Suprapubic skin (tissue), 4 donors: ENCODE data around the gene SLC46A1. TPM values are rescaled to one million over a fixed set of nuclear protein-coding genes. Genes with fewer than 3 reads are reported as not detected.

Experiments used
- DNase-seq, 2 donors: peaks; one replicate each; pipeline ENCODE4 v3.0.0-alpha.2; 2019; ENCODE audit warnings: low spot score in 2 of 2
- H3K27ac ChIP-seq: fragments of 200-600 bp; sonication (generic); one replicate; pipeline ENCODE4 v1.5.1; 2019
- H3K27me3 ChIP-seq: fragments of 200-600 bp; sonication (generic); one replicate; pipeline ENCODE4 v1.5.1; 2019
- H3K36me3 ChIP-seq: fragments of 200-600 bp; sonication (generic); one replicate; pipeline ENCODE4 v1.5.1; 2019
- H3K4me1 ChIP-seq: fragments of 200-600 bp; sonication (generic); one replicate; pipeline ENCODE4 v1.5.1; 2019
- H3K4me3 ChIP-seq: fragments of 200-600 bp; sonication (generic); one replicate; pipeline ENCODE4 v1.5.1; 2019; ENCODE audit warnings: mild to moderate bottlenecking
- H3K9me3 ChIP-seq: fragments of 200-600 bp; sonication (generic); one replicate; pipeline ENCODE4 v1.5.1; 2019
- EP300 ChIP-seq: sonication (generic); formaldehyde crosslinking; IDR thresholded peaks from one replicate; pipeline ENCODE4 v1.6.1; 2017; ENCODE audit warnings: antibody characterized with exemption
- POLR2A ChIP-seq, 2 donors: fragments of 450-650 bp; IDR thresholded peaks; one replicate each; pipeline ENCODE4 v1.6.1; 2017; ENCODE audit warnings: antibody characterized with exemption in 2 of 2, mild to moderate bottlenecking in 2 of 2, moderate library complexity in 2 of 2
- POLR2AphosphoS5 ChIP-seq, 3 donors: sonication (generic); formaldehyde crosslinking; IDR thresholded peaks; one replicate each; pipeline ENCODE4 v1.6.1; 2017; ENCODE audit warnings: antibody characterized with exemption in 3 of 3
- WGBS: methylation state at CpG from one replicate; pipeline ENCODE4 v1.1.5; 2018; 5-methylcytosine and 5-hydroxymethylcytosine counted together
- total RNA-seq, 4 donors: library from RNA; depleted of rRNA; stranded (reverse); fragments of >200 nt; gene quantifications; one replicate each; pipeline ENCODE4 v1.1.0, GENCODE V29; 2016
- TF ChIP-seq, protein P1 (sequence below), 2 donors: fragments of 200-600 bp in 1 of 2; fragments of 450-650 bp in 1 of 2; sonication (generic) in 1 of 2; IDR thresholded peaks; one replicate each; pipeline ENCODE4 v1.5.1; 2016 to 2019; ENCODE audit warnings: antibody characterized with exemption in 2 of 2, mild to moderate bottlenecking in 1 of 2, moderate library complexity in 1 of 2

SLC46A1 gene
- total RNA-seq, 4 donors from 2014 or later: 2.1 to 8.5 (median 3.5) TPM

GRCh38 chr17:28407974-28408306 is 1.9 kb upstream of the SLC46A1 start:
- H3K36me3 ChIP-seq: no peaks in the 10 kb centered on the region
- H3K9me3 ChIP-seq: no peaks in the 10 kb centered on the region
- peaks cover 22% of the 10 kb centered on the region for H3K4me1 ChIP-seq
- peaks cover 2% of the 10 kb centered on the region for H3K27me3 ChIP-seq
- TF ChIP-seq, protein P1, sequence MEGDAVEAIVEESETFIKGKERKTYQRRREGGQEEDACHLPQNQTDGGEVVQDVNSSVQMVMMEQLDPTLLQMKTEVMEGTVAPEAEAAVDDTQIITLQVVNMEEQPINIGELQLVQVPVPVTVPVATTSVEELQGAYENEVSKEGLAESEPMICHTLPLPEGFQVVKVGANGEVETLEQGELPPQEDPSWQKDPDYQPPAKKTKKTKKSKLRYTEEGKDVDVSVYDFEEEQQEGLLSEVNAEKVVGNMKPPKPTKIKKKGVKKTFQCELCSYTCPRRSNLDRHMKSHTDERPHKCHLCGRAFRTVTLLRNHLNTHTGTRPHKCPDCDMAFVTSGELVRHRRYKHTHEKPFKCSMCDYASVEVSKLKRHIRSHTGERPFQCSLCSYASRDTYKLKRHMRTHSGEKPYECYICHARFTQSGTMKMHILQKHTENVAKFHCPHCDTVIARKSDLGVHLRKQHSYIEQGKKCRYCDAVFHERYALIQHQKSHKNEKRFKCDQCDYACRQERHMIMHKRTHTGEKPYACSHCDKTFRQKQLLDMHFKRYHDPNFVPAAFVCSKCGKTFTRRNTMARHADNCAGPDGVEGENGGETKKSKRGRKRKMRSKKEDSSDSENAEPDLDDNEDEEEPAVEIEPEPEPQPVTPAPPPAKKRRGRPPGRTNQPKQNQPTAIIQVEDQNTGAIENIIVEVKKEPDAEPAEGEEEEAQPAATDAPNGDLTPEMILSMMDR (IDR thresholded peaks at IDR 0.05): no peak
- no peak for TF ChIP-seq EP300
- TF ChIP-seq POLR2A (IDR thresholded peaks at IDR 0.05): no peak
- no peak for TF ChIP-seq POLR2AphosphoS5 (IDR thresholded peaks at IDR 0.05)
- DNase-seq: no peak
- H3K27ac ChIP-seq: no peak overlapping the region
- no peak overlapping the region for H3K4me3 ChIP-seq
- WGBS: 92% methylated on average over 1 of the region's 1 CpG

DNA sequence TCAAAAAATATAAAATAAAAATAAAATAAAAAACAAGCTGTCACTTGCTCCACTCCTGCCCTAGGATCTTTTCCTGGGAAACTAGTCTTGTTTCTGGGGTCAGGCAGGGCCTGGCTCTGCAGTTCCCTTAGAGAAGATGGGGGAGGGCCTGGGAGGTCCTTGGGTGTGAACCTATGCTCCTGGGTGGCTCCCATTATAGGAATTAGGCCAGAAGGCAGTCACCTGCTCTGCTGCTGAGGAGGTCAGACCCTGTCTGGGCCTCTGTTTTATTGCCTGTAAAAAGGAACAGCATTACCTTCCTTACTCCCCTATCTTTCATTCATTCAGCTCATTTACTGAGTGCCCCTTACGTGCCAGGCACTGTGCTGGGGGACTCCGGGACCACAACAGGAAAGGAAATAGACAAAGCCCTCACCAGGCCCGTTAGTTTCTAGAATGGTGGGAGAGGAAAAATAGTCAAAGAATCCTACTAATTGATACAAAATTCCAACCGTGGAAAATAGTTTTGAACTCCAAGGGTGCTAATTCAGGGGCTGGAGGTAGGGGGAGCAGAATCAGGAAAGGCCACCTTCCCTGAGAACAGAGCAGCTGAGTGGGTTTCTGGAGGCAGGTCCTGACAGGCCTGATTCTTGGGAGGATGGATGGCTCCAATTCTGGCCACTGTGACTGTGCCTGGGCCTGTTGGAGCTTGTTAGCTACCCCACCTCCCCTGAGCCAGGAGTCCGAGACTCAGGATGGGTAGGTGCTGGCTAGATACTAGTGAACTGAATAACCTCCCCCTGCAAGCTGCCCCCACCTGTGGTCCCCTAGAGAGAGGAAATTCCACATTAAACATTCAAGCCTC is 1.3 kb upstream of the SLC46A1 start:
- Histone ChIP-seq H3K9me3 (no peaks in the 10 kb centered on the region), H3K4me1 (peaks cover 22% of the 10 kb centered on the region), H3K27ac (no peak overlapping the region), H3K4me3 (no peak overlapping the region), H3K27me3 (peaks cover 2% of the 10 kb centered on the region), H3K36me3 (peaks cover under 1% of the 10 kb centered on the region)
- WGBS: 72% methylated on average over 4 of the region's 5 CpGs
- TF ChIP-seq, protein P1 (IDR thresholded peaks at IDR 0.05): no peak
- no peak for DNase-seq

DNA sequence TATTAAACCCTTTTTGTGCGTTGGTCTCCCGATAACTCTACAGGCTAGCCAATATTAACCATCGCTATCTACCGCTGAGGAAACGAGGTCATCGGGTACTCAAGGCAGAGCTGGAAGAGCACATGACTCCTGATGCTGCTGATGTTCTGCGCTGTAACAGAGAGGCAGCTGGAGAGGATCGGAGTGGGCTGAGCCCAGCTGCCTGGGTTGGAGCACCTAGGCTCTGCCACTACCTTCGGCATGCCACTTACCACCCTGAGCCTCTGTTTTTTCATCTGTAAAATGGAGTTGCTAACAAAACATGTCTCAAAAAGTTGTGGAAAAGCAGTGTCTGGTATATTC is 432 bp upstream of the SLC46A1 start:
- DNase-seq: no peak
- Histone ChIP-seq H3K36me3 (peaks cover 8% of the 10 kb centered on the region), H3K9me3 (no peaks in the 10 kb centered on the region), H3K27me3 (peaks cover under 1% of the 10 kb centered on the region), H3K4me3 (peak overlapping the region; percentile 74), H3K27ac (no peak overlapping the region), H3K4me1 (peaks cover 22% of the 10 kb centered on the region)
- WGBS: 24% methylated on average over 7 of the region's 9 CpGs
- TF ChIP-seq POLR2AphosphoS5 (IDR thresholded peaks at IDR 0.05): no peak
- TF ChIP-seq, protein P1 (IDR thresholded peaks at IDR 0.05): no peak
- TF ChIP-seq EP300: no peak
- no peak for TF ChIP-seq POLR2A (IDR thresholded peaks at IDR 0.05)

GRCh38 chr17:28404812-28405570 is 1.0 kb downstream of the SLC46A1 start:
- H3K27me3 ChIP-seq: no peaks in the 10 kb centered on the region
- peaks cover 22% of the 10 kb centered on the region for H3K4me1 ChIP-seq
- 64% methylated on average over 14 of the region's 33 CpGs for WGBS
- H3K4me3 ChIP-seq: peak overlapping the region; percentile 74
- H3K9me3 ChIP-seq: no peaks in the 10 kb centered on the region
- DNase-seq: no peak
- TF ChIP-seq, protein P1 (IDR thresholded peaks at IDR 0.05): no peak
- no peak for TF ChIP-seq POLR2AphosphoS5 (IDR thresholded peaks at IDR 0.05)
- TF ChIP-seq EP300: no peak
- no peak for TF ChIP-seq POLR2A (IDR thresholded peaks at IDR 0.05)
- no peak overlapping the region for H3K27ac ChIP-seq
- peaks cover 11% of the 10 kb centered on the region for H3K36me3 ChIP-seq

- Histone ChIP-seq H3K9me3 (no peaks in the 10 kb centered on the region), H3K36me3 (peaks cover 16% of the 10 kb centered on the region), H3K4me1 (peaks cover 22% of the 10 kb centered on the region), H3K27me3 (no peaks in the 10 kb centered on the region), H3K4me3 (no peak overlapping the region), H3K27ac (no peak overlapping the region)
- TF ChIP-seq, protein P1 (IDR thresholded peaks at IDR 0.05): no peak
- no peak for TF ChIP-seq EP300
- TF ChIP-seq POLR2A (IDR thresholded peaks at IDR 0.05): no peak
- no peak for TF ChIP-seq POLR2AphosphoS5 (IDR thresholded peaks at IDR 0.05)
- WGBS: 97% methylated on average over 3 of the region's 5 CpGs
- DNase-seq: no peak
Measured at GRCh38 chr17:28404461-28404811, 1.6 kb downstream of the SLC46A1 start.
